HEK293 (cell line): ENCODE data around the gene GLTP.

Experiments used
- CTCF ChIA-PET: fragments of 350-600 bp; formaldehyde crosslinking; extraction: SDS; loops from one replicate; lab custom pipeline; 2021; ENCODE audit warnings: antibody characterized with exemption; lab: Yijun Ruan, JAX
- POLR2A ChIA-PET: fragments of 300-600 bp; formaldehyde crosslinking; extraction: SDS; loops from one replicate; lab custom pipeline; 2020; ENCODE audit warnings: antibody characterized with exemption, inconsistent platforms; lab: Yijun Ruan, JAX
- H3K27ac ChIP-seq: fragments of 200-500 bp; sonication (Bioruptor generic); 2 replicates; pipeline ENCODE4 v1.5.1; 2014; ENCODE audit warnings: low read depth, low read length, control low read depth, inconsistent platforms; ENCODE audit errors: extremely low read depth
- H3K36me3 ChIP-seq, 2 experiments: fragments of 200-500 bp in 1 of 2; sonication (Bioruptor generic) in 1 of 2; 1 replicate in 1 of 2; 2 replicates in 1 of 2; pipeline ENCODE4 v1.5.1; 2014 to 2017; ENCODE audit warnings: inconsistent platforms in 2 of 2, low read length in 2 of 2; ENCODE audit not compliant: control insufficient read depth in 2 of 2, insufficient read depth in 1 of 2
- H3K4me1 ChIP-seq: fragments of 200-500 bp; sonication (Bioruptor generic); 2 replicates; pipeline ENCODE4 v1.5.1; 2014; ENCODE audit warnings: mild to moderate bottlenecking, low read length, inconsistent platforms; ENCODE audit not compliant: control insufficient read depth, insufficient read depth
- H3K4me3 ChIP-seq: 2 replicates; pipeline ENCODE4 v1.5.1; 2011; ENCODE audit warnings: low read depth, mild to moderate bottlenecking, control low read depth, low read length, moderate library complexity
- H3K9me3 ChIP-seq: fragments of 200-500 bp; sonication (Bioruptor generic); 2 replicates; pipeline ENCODE4 v1.5.1; 2014; ENCODE audit warnings: low read depth, low read length, inconsistent platforms; ENCODE audit not compliant: control insufficient read depth, insufficient read depth
- BCL11B ChIP-seq: fragments of 450-650 bp; formaldehyde crosslinking; IDR thresholded peaks from 2 replicates; pipeline ENCODE4 v1.5.1; 2016; ENCODE audit warnings: low read depth, missing biosample characterization, missing genetic modification characterization
- IKZF3 ChIP-seq: fragments of 450-650 bp; IDR thresholded peaks from 2 replicates; pipeline ENCODE4 v1.5.0; 2018; ENCODE audit warnings: missing biosample characterization, mild to moderate bottlenecking, missing genetic modification characterization, moderate library complexity
- KLF16 ChIP-seq: fragments of 450-650 bp; formaldehyde crosslinking; IDR thresholded peaks from 2 replicates; pipeline ENCODE4 v1.5.1; 2017; ENCODE audit warnings: missing biosample characterization, missing genetic modification characterization
- ZFP3 ChIP-seq: fragments of 450-650 bp; formaldehyde crosslinking; IDR thresholded peaks from 2 replicates; pipeline ENCODE4 v1.5.1; 2016; ENCODE audit warnings: low read depth, missing biosample characterization, missing genetic modification characterization
- ZNF169 ChIP-seq: fragments of 450-650 bp; formaldehyde crosslinking; IDR thresholded peaks from 2 replicates; pipeline ENCODE4 v1.5.1; 2016; ENCODE audit warnings: missing biosample characterization, missing genetic modification characterization
- ZNF239 ChIP-seq: fragments of 450-650 bp; formaldehyde crosslinking; IDR thresholded peaks from 2 replicates; pipeline ENCODE4 v1.5.1; 2016; ENCODE audit warnings: missing biosample characterization, missing genetic modification characterization
- ZNF37A ChIP-seq: fragments of 450-650 bp; IDR thresholded peaks from 2 replicates; pipeline ENCODE4 v1.5.1; 2018; ENCODE audit warnings: missing biosample characterization, missing genetic modification characterization
- ZNF529 ChIP-seq: fragments of 450-650 bp; formaldehyde crosslinking; IDR thresholded peaks from 2 replicates; pipeline ENCODE4 v1.5.1; 2017; ENCODE audit warnings: missing genetic modification characterization, missing biosample characterization; ENCODE audit not compliant: insufficient replicate concordance
- ZNF530 ChIP-seq: fragments of 450-650 bp; formaldehyde crosslinking; IDR thresholded peaks from 2 replicates; pipeline ENCODE4 v1.5.1; 2016; ENCODE audit warnings: low read depth, missing biosample characterization, missing genetic modification characterization
- ZNF571 ChIP-seq: fragments of 450-650 bp; formaldehyde crosslinking; IDR thresholded peaks from 2 replicates; pipeline ENCODE4 v1.5.0; 2017; ENCODE audit warnings: missing biosample characterization, missing genetic modification characterization
- ZNF600 ChIP-seq: fragments of 450-650 bp; formaldehyde crosslinking; IDR thresholded peaks from 2 replicates; pipeline ENCODE4 v1.5.1; 2016; ENCODE audit warnings: missing biosample characterization, missing genetic modification characterization
- ZNF623 ChIP-seq: fragments of 450-650 bp; formaldehyde crosslinking; IDR thresholded peaks from 2 replicates; pipeline ENCODE4 v1.5.1; 2016; ENCODE audit warnings: missing biosample characterization, missing genetic modification characterization
- ZNF626 ChIP-seq: fragments of 450-650 bp; sonication (Bioruptor Pico); formaldehyde crosslinking; IDR thresholded peaks from 2 replicates; pipeline ENCODE4 v1.5.1; 2018; ENCODE audit warnings: missing biosample characterization, missing genetic modification characterization, inconsistent platforms
- ZNF664 ChIP-seq: fragments of 450-650 bp; formaldehyde crosslinking; IDR thresholded peaks from 2 replicates; pipeline ENCODE4 v1.5.1; 2016; ENCODE audit warnings: missing biosample characterization, missing genetic modification characterization
- ZNF768 ChIP-seq: fragments of 450-650 bp; formaldehyde crosslinking; IDR thresholded peaks from 2 replicates; pipeline ENCODE4 v1.5.1; 2018; ENCODE audit warnings: missing biosample characterization, mild to moderate bottlenecking, missing genetic modification characterization
- TF ChIP-seq, protein P1 (sequence below): fragments of 450-650 bp; formaldehyde crosslinking; IDR thresholded peaks from 2 replicates; pipeline ENCODE4 v1.5.1; 2016; ENCODE audit warnings: missing biosample characterization, missing genetic modification characterization
- TF ChIP-seq, protein P2 (sequence below): fragments of 450-650 bp; formaldehyde crosslinking; IDR thresholded peaks from 2 replicates; pipeline ENCODE4 v1.5.1; 2016; ENCODE audit warnings: missing biosample characterization, missing genetic modification characterization
- TF ChIP-seq, protein P3 (sequence below): fragments of 450-650 bp; formaldehyde crosslinking; IDR thresholded peaks from 2 replicates; pipeline ENCODE4 v1.5.1; 2016; ENCODE audit warnings: missing biosample characterization, missing genetic modification characterization, low read depth
- TF ChIP-seq, protein P4 (sequence below): fragments of 450-650 bp; formaldehyde crosslinking; IDR thresholded peaks from 2 replicates; pipeline ENCODE4 v1.5.1; 2016; ENCODE audit warnings: missing biosample characterization, missing genetic modification characterization

The GLTP gene

DNA sequence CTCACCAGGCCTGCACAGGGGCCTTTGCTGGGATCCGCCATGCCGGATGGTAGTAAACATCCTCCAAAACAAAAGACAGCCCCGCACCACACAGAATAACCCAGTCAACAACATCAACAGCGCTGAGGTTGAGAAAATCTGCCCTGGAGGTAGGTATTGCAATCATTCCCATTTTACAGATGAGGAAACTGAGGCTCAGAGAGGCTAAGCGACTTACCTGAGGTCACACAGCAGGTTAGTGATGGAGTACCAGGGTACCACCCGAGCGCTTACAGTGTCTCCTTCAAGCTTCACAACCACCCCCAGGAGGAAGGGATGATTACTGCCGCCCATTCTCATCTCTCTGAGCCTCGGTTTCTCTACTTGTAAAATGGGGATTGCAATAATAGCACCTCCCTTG lies 62.1 kb downstream of the GLTP start:
- Histone ChIP-seq H3K36me3 (peaks cover 0 to 9% of the 10 kb centered on the region in 2 experiments; a peak in 1 of 3 replicates), H3K27ac (no peak overlapping the region), H3K4me3 (no peak overlapping the region), H3K4me1 (no peaks in the 10 kb centered on the region), H3K9me3 (no peaks in the 10 kb centered on the region)
- POLR2A ChIA-PET = no interaction called here
- CTCF ChIA-PET = interaction anchor here (1.1 to 1.8 kb wide), 3 partner anchors 11 to 27 kb away, joined by 3 to 7 read pairs (median 5); no protein-coding TSS in a partner anchor
- TF ChIP-seq ZNF768 (tag by site-specific recombination) (peak; percentile 80; the same call in 1 of the 2 replicates), ZFP3 (no peak)
- TF ChIP-seq, protein P1, sequence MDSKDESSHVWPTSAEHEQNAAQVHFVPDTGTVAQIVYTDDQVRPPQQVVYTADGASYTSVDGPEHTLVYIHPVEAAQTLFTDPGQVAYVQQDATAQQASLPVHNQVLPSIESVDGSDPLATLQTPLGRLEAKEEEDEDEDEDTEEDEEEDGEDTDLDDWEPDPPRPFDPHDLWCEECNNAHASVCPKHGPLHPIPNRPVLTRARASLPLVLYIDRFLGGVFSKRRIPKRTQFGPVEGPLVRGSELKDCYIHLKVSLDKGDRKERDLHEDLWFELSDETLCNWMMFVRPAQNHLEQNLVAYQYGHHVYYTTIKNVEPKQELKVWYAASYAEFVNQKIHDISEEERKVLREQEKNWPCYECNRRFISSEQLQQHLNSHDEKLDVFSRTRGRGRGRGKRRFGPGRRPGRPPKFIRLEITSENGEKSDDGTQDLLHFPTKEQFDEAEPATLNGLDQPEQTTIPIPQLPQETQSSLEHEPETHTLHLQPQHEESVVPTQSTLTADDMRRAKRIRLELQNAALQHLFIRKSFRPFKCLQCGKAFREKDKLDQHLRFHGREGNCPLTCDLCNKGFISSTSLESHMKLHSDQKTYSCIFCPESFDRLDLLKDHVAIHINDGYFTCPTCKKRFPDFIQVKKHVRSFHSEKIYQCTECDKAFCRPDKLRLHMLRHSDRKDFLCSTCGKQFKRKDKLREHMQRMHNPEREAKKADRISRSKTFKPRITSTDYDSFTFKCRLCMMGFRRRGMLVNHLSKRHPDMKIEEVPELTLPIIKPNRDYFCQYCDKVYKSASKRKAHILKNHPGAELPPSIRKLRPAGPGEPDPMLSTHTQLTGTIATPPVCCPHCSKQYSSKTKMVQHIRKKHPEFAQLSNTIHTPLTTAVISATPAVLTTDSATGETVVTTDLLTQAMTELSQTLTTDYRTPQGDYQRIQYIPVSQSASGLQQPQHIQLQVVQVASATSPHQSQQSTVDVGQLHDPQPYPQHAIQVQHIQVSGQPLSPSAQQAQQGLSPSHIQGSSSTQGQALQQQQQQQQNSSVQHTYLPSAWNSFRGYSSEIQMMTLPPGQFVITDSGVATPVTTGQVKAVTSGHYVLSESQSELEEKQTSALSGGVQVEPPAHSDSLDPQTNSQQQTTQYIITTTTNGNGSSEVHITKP (tag by site-specific recombination) = no peak
- TF ChIP-seq, protein P2, sequence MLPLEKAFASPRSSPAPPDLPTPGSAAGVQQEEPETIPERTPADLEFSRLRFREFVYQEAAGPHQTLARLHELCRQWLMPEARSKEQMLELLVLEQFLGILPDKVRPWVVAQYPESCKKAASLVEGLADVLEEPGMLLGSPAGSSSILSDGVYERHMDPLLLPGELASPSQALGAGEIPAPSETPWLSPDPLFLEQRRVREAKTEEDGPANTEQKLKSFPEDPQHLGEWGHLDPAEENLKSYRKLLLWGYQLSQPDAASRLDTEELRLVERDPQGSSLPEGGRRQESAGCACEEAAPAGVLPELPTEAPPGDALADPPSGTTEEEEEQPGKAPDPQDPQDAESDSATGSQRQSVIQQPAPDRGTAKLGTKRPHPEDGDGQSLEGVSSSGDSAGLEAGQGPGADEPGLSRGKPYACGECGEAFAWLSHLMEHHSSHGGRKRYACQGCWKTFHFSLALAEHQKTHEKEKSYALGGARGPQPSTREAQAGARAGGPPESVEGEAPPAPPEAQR (tag by site-specific recombination) = no peak
- TF ChIP-seq, protein P3, sequence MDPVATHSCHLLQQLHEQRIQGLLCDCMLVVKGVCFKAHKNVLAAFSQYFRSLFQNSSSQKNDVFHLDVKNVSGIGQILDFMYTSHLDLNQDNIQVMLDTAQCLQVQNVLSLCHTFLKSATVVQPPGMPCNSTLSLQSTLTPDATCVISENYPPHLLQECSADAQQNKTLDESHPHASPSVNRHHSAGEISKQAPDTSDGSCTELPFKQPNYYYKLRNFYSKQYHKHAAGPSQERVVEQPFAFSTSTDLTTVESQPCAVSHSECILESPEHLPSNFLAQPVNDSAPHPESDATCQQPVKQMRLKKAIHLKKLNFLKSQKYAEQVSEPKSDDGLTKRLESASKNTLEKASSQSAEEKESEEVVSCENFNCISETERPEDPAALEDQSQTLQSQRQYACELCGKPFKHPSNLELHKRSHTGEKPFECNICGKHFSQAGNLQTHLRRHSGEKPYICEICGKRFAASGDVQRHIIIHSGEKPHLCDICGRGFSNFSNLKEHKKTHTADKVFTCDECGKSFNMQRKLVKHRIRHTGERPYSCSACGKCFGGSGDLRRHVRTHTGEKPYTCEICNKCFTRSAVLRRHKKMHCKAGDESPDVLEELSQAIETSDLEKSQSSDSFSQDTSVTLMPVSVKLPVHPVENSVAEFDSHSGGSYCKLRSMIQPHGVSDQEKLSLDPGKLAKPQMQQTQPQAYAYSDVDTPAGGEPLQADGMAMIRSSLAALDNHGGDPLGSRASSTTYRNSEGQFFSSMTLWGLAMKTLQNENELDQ = no peak

DNA sequence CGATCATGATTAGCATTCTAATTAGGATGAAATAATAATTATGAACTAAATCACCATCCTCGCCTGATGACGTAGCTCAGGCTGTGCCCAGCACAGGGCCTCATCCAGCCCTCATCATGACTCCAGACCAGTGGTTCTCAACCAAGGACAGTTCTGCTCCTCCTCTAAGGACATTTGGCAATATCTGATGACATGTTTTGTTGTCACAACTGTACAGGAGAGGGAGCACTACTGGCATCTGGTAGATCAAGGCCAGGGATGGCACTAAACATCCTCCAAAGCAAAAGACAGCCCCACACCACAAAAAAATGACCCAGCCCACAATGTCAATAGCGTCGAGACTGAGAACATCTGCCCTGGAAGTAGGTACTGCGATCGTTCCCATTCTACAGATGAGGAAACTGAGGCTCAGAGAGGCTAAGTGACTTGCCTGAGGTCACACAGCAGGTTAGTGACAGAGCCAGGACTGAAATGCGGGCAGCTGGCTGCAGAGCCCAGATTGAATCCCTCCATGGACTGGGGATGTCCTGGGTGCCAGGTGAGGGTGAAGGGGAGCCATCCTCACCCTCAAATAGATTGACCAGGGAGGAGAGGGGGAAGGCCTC lies 62.6 kb downstream of the GLTP start:
- Histone ChIP-seq H3K27ac (no peak overlapping the region), H3K9me3 (no peaks in the 10 kb centered on the region), H3K36me3 (peaks cover 0 to 9% of the 10 kb centered on the region in 2 experiments; a peak in 1 of 3 replicates), H3K4me1 (no peaks in the 10 kb centered on the region), H3K4me3 (no peak overlapping the region)
- ChIA-PET CTCF (interaction anchor here (1.1 to 1.8 kb wide), 3 partner anchors 11 to 28 kb away, joined by 3 to 7 read pairs (median 5); no protein-coding TSS in a partner anchor), POLR2A (no interaction called here)
- TF ChIP-seq ZNF37A (tag by site-specific recombination) = no peak
- TF ChIP-seq KLF16 (tag by site-specific recombination) = no peak
- no peak for TF ChIP-seq ZNF600
- no peak for TF ChIP-seq ZNF626 (tag by site-specific recombination)
- TF ChIP-seq ZNF239 (tag by site-specific recombination) = no peak
- TF ChIP-seq ZNF768 (tag by site-specific recombination) = 0 out of 2 replicates have a peak, but pooled peaks have one; percentile 42

DNA sequence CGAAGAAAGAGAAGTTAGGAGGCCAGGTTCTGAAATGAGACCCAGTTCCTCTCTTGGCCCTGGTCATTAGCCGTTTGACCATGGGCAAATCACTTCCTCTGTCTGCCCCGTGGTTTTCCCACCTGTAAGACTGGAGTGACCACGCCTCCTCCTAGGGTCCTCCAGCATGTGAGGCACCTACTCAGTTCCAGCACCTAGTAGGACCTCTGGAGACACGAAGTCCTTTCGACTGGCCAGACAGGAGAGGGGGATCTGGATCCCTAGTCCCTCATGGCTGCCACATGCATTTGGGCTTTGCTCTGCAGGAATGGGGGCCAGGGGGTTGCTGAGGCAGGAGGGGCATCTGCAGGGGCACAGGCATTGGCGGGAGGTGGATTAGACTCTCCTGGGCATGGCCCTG lies 63.5 kb downstream of the GLTP start:
- POLR2A ChIA-PET = no interaction called here
- CTCF ChIA-PET = interaction anchor here (2.6 kb wide), 1 partner anchor 11 kb away, joined by 15 read pairs; no protein-coding TSS in a partner anchor
- Histone ChIP-seq H3K4me3 (no peak overlapping the region), H3K36me3 (peaks cover 0 to 9% of the 10 kb centered on the region in 2 experiments; a peak in 1 of 3 replicates), H3K27ac (no peak overlapping the region), H3K9me3 (no peaks in the 10 kb centered on the region)
- no peak for TF ChIP-seq ZNF623 (tag by site-specific recombination)
- no peak for TF ChIP-seq ZNF169 (tag by site-specific recombination)
- no peak for TF ChIP-seq BCL11B (tag by site-specific recombination)
- TF ChIP-seq IKZF3 (tag by site-specific recombination) = no peak
- no peak for TF ChIP-seq ZNF530 (tag by site-specific recombination)
- TF ChIP-seq ZNF571 (tag by site-specific recombination) = no peak
- no peak for TF ChIP-seq ZNF529
- no peak for TF ChIP-seq ZNF664 (tag by site-specific recombination)
- TF ChIP-seq, protein P4, sequence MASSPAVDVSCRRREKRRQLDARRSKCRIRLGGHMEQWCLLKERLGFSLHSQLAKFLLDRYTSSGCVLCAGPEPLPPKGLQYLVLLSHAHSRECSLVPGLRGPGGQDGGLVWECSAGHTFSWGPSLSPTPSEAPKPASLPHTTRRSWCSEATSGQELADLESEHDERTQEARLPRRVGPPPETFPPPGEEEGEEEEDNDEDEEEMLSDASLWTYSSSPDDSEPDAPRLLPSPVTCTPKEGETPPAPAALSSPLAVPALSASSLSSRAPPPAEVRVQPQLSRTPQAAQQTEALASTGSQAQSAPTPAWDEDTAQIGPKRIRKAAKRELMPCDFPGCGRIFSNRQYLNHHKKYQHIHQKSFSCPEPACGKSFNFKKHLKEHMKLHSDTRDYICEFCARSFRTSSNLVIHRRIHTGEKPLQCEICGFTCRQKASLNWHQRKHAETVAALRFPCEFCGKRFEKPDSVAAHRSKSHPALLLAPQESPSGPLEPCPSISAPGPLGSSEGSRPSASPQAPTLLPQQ (tag by site-specific recombination) = no peak
- TF ChIP-seq, all 188 proteins: peak for 0
- H3K4me1 ChIP-seq = no peaks in the 10 kb centered on the region
